ENCODE results near the gene C1orf198. TPM values are rescaled to one million over a fixed set of nuclear protein-coding genes. Genes with fewer than 3 reads are reported as not detected.

C1orf198 gene
- total and polyA plus RNA-seq, 2 of the 8 experiments (the other 6 are each of a cell fraction or from before 2014, with no cell fraction given), result 30.6 to 45.0 TPM

DNA sequence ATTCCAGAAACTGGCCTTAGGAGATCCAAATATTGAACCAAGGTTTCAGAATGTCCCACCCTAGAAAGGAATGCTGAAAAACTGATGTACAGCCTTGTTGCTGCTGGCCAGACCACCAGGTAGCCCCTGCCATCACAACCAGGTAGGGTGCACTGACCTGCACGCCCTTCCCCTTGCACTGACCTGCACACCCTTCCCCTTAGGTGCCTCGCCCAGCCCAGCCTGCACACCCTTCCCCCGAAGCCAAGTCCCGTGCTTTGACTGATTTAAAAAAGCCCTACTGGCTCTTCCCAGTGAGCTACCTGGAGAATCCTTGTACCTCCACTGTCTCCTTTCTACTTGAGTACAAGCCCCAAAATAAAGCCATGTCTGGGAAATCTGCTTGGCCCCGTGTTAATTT, 26.3 kb upstream of the C1orf198 start (continued):
- TF ChIP-seq, protein P1, sequence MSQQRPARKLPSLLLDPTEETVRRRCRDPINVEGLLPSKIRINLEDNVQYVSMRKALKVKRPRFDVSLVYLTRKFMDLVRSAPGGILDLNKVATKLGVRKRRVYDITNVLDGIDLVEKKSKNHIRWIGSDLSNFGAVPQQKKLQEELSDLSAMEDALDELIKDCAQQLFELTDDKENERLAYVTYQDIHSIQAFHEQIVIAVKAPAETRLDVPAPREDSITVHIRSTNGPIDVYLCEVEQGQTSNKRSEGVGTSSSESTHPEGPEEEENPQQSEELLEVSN (IDR thresholded peaks at IDR 0.05), result no peak
- TF ChIP-seq TBP (IDR thresholded peaks at IDR 0.05; ENCODE audit: low read depth, low read length), result no peak
- TF ChIP-seq, protein P2, sequence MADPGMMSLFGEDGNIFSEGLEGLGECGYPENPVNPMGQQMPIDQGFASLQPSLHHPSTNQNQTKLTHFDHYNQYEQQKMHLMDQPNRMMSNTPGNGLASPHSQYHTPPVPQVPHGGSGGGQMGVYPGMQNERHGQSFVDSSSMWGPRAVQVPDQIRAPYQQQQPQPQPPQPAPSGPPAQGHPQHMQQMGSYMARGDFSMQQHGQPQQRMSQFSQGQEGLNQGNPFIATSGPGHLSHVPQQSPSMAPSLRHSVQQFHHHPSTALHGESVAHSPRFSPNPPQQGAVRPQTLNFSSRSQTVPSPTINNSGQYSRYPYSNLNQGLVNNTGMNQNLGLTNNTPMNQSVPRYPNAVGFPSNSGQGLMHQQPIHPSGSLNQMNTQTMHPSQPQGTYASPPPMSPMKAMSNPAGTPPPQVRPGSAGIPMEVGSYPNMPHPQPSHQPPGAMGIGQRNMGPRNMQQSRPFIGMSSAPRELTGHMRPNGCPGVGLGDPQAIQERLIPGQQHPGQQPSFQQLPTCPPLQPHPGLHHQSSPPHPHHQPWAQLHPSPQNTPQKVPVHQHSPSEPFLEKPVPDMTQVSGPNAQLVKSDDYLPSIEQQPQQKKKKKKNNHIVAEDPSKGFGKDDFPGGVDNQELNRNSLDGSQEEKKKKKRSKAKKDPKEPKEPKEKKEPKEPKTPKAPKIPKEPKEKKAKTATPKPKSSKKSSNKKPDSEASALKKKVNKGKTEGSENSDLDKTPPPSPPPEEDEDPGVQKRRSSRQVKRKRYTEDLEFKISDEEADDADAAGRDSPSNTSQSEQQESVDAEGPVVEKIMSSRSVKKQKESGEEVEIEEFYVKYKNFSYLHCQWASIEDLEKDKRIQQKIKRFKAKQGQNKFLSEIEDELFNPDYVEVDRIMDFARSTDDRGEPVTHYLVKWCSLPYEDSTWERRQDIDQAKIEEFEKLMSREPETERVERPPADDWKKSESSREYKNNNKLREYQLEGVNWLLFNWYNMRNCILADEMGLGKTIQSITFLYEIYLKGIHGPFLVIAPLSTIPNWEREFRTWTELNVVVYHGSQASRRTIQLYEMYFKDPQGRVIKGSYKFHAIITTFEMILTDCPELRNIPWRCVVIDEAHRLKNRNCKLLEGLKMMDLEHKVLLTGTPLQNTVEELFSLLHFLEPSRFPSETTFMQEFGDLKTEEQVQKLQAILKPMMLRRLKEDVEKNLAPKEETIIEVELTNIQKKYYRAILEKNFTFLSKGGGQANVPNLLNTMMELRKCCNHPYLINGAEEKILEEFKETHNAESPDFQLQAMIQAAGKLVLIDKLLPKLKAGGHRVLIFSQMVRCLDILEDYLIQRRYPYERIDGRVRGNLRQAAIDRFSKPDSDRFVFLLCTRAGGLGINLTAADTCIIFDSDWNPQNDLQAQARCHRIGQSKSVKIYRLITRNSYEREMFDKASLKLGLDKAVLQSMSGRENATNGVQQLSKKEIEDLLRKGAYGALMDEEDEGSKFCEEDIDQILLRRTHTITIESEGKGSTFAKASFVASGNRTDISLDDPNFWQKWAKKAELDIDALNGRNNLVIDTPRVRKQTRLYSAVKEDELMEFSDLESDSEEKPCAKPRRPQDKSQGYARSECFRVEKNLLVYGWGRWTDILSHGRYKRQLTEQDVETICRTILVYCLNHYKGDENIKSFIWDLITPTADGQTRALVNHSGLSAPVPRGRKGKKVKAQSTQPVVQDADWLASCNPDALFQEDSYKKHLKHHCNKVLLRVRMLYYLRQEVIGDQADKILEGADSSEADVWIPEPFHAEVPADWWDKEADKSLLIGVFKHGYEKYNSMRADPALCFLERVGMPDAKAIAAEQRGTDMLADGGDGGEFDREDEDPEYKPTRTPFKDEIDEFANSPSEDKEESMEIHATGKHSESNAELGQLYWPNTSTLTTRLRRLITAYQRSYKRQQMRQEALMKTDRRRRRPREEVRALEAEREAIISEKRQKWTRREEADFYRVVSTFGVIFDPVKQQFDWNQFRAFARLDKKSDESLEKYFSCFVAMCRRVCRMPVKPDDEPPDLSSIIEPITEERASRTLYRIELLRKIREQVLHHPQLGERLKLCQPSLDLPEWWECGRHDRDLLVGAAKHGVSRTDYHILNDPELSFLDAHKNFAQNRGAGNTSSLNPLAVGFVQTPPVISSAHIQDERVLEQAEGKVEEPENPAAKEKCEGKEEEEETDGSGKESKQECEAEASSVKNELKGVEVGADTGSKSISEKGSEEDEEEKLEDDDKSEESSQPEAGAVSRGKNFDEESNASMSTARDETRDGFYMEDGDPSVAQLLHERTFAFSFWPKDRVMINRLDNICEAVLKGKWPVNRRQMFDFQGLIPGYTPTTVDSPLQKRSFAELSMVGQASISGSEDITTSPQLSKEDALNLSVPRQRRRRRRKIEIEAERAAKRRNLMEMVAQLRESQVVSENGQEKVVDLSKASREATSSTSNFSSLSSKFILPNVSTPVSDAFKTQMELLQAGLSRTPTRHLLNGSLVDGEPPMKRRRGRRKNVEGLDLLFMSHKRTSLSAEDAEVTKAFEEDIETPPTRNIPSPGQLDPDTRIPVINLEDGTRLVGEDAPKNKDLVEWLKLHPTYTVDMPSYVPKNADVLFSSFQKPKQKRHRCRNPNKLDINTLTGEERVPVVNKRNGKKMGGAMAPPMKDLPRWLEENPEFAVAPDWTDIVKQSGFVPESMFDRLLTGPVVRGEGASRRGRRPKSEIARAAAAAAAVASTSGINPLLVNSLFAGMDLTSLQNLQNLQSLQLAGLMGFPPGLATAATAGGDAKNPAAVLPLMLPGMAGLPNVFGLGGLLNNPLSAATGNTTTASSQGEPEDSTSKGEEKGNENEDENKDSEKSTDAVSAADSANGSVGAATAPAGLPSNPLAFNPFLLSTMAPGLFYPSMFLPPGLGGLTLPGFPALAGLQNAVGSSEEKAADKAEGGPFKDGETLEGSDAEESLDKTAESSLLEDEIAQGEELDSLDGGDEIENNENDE (IDR thresholded peaks at IDR 0.05; ENCODE audit: insufficient replicate concordance, low read length), result no peak
- no peak for TF ChIP-seq KDM1A (IDR thresholded peaks at IDR 0.05; ENCODE audit: borderline replicate concordance, low read length)
- TF ChIP-seq TCF12 (IDR thresholded peaks at IDR 0.05; ENCODE audit: low read depth, low read length), result no peak
- no peak for TF ChIP-seq TEAD4 (IDR thresholded peaks at IDR 0.05; ENCODE audit: low read depth, low read length)
- no peak for TF ChIP-seq GABPA (IDR thresholded peaks at IDR 0.05; ENCODE audit: borderline replicate concordance, insufficient read depth, low read length)
- no peak for TF ChIP-seq HDAC6 (IDR thresholded peaks at IDR 0.05; ENCODE audit: low read depth, low read length)
- TF ChIP-seq SP4 (IDR thresholded peaks at IDR 0.05; ENCODE audit: low read length), result no peak
- TF ChIP-seq SAP30 (IDR thresholded peaks at IDR 0.05; ENCODE audit: insufficient read depth, insufficient replicate concordance, low read length), result no peak
